NCI-H2107 (cell line): ENCODE data around the gene BRSK2.

Experiments
- DNase-seq: peaks from one replicate; lab custom pipeline; 2025; lab: John Stamatoyannopoulos, UW

BRSK2 gene

DNA sequence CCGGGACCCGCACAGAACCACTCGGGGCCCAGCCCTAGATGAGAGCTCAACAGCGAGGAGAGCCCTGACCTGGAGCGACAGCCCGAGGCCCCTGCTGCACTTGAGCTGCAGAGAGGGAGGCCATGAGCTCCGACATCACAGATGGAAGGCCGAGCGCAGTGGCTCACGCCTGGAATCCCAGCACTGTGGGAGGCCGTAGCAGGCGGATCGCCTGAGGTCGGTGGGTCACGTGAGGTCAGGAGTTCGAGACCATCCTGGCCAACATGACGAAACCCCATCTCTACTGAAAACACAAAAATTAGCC lies 13.8 kb upstream of the BRSK2 start:
- DNase-seq = no peak

DNA sequence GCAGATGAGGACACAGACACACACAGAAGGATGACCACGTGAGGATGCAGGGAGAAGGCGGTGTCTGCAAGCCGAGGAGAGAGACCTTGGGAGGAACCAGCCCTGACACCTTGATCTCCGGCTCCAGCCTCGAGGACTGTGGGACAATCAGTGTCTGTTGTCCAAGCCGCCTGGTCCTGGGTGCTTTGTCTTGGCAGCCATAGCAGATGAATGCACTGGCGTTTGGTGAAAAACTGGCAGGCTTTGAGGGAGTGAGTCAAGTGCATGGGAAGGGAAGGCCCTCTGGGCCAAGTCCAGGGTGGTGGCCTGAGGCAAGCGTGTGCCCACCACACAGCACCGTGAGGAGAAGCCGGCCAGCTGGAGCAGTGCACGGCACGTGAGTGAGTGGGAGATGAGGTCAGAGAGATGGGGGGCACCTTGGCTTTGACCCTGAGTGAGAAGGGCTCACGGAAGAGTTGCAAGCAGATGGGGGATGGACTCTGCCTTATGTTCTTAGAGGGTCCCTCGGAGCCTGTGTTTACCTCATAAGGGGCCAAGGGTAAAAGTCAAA lies 12.4 kb upstream of the BRSK2 start:
- no peak for DNase-seq

DNA sequence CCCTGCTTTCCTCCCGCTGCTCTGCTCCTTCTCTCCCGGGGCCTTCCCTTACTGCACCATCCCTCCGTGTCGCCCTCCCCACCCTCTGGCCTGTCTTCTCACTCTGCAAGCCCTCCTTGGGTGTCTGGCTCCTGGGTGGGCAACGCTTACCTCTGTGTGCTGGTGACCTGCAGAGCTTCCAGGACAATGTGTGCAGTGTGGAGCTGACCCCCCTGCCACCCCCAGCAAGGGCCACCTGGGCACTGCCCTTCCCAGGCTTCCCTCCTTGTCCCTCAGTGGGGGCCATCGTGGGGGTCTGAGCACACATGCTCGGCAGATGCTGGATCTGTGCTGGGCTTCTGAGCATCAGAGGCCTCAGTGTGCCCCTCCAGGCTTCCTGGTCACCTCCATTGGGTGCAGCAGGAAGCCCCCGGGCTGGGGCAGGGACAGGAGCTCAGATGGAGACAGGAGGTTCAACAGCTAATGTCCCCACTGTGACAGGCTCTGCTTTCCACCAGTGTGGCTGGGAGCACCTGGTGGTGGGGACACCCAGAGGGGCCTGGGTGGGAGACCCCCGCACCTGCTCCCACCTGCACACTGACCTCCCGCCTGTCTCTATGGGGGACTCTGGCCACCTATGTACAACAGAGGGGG lies 7.8 kb upstream of the BRSK2 start:
- no peak for DNase-seq

DNA sequence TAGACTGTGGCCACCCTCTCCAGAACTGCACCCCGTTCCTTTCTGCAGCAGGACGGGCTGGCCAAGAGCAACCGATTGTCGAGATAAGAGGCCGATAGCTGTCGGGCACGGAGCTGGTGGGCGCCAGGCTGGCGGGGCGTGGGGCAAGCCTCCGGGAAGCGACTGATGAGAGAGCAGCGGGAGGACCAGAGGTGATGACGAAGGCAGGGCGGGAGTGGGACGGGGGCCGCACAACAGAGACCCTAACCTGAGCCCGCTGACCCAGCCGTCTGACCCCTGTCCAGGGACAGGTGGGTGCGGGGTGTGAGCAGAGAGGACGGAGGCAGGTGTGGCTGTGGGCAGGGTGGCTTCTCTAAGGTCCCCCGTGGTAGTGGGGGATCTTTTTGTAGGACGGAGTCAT lies 7.3 kb upstream of the BRSK2 start:
- DNase-seq = no peak

DNA sequence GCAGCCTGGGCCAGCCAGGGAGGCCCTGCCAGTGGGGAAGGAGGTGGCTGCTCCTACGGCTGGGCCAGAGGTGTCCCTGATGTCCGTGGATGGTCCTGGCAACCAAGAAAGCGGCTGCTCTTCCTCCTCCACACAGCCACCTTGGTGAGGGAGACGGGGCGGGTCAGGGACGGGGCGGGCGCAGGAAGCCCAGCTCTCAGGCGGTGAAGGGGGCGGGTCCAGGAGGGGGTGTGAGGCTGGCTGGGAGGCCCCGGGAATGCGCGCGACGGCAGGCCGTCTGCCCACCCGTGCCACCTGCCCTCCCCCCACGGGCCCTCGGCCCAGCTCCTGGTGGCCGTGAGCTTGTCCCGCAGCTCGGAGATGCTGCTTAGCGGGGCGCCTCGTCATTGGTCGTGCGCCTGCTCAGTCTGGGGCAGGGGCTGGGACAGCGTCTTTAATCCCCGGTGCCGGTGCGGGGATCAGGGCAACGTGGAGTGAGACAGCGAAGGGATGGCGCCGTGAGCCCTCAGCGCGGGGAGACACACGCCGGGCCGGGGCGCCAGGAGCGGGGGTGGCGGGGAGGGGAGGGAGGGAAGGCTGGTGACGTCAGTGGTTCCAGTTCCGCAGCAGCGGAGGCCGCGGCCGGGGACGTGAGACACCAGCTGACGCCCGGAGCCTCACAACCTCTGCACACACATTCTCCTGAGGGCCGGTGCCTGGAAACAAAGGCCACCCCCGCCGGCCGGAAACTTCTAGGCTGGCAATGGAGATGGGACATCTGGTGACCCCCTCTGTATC lies 6.7 kb upstream of the BRSK2 start:
- DNase-seq = peak; percentile 39

DNA sequence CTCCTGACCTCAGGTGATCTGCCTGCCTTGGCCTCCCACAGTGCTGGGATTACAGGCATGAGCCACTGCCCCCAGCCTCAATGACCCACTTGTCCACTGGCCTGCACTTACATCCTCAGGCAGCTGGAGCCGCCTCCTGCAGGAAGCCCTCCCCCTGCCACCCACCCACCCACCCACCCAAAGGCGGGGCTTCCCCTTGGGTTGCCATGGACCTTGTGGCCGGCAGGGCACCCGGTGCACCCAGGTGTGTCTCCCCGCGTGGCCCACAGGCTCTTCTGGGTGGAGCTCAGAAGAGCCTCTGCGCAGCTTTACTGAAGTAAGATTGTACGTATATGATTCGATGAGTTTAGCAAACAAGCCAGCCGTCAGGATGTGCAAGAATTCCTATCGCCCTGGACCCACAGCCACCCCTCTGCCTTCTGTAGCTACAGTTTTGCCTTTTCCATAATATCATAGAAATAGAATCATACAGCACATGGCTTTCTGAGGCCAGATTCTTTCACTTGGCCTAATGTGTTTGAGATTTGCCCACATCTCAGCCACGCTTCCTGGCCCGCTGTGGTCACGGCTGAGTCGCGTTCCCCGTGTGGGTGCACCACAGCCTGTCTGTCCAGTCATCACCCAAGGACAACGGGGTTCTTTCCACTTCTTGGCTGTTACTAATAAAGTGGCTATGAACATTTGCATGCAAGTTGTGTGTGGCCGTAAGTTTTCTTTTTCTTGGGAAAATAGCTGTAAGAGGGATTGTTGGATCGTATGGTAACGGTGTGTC lies 5.3 kb upstream of the BRSK2 start:
- DNase-seq = no peak

DNA sequence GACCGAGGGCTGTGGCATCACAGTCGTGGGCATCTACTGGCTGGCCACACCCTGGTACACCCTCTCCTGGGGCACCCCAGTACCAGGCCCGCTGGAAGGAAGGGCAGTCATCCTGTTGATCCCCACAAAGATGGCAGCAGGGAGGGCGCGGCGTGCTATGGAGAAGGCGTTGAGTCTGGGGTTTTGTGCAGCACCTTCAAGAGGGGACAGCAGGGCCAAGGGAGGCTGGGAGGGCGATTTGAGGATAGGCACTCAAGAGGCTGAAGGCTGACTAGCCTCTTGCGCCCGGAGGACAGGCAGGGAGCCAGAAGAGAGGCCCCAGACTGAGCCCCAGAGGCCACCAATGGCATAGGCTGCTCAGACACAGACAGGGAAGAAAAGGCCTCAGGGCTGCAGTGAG lies 2.2 kb upstream of the BRSK2 start:
- DNase-seq = no peak

DNA sequence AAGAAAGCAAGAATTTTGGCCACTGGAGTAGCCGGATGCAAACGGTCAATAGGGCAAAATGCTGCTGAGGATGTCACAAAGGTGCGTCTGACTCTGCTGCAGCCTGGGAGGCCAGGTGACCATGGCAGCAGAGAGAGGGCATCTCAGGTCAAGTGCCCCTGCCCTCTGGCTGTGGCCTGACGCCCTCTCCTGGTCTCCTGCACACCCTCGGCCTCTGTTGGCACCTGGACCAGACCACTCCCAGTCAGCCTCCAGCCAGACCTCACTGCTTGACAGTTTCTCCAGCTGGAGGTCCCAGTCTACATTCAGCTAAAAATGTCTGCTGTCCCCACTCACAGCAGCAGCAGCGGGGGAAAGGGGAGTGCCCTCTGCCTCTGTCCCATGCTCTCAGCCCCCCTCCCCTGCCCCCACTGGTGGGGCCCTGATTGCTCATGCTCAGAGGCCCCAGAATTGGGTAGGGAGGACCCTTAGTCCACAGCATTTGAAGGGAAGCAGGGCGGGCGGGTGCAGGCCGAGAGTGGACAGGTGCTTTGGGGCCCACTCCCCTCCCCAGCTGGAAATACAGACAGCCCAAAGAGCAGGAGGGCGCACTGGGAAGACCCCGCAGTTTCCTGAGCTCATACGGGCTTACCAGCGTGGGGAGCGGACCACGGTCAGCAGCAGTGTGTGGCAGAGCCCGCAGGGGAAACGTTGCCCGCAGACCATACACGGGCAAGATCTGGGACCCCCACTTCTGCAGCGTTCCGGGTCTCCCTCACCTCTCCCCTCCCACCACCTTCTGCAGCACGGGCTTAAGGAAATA lies 1.6 kb upstream of the BRSK2 start:
- DNase-seq = no peak

DNA sequence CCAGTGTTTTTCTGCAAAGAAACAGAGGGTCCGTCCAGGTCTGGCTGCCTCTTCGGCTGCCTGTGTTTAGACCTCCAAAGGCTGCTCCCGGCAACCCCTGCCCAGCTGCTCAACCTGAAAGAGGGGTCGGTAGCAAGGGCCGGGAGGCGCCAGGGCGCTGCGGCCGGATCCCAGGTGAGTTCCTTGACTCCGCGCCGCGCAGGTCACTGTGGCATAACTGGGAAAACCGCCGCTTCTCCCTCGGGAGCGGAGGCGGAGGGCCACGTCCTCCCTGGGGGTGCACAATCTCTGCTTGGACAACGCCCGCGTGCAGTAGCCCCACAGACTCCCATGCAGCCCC lies 1.0 kb upstream of the BRSK2 start:
- DNase-seq = no peak

DNA sequence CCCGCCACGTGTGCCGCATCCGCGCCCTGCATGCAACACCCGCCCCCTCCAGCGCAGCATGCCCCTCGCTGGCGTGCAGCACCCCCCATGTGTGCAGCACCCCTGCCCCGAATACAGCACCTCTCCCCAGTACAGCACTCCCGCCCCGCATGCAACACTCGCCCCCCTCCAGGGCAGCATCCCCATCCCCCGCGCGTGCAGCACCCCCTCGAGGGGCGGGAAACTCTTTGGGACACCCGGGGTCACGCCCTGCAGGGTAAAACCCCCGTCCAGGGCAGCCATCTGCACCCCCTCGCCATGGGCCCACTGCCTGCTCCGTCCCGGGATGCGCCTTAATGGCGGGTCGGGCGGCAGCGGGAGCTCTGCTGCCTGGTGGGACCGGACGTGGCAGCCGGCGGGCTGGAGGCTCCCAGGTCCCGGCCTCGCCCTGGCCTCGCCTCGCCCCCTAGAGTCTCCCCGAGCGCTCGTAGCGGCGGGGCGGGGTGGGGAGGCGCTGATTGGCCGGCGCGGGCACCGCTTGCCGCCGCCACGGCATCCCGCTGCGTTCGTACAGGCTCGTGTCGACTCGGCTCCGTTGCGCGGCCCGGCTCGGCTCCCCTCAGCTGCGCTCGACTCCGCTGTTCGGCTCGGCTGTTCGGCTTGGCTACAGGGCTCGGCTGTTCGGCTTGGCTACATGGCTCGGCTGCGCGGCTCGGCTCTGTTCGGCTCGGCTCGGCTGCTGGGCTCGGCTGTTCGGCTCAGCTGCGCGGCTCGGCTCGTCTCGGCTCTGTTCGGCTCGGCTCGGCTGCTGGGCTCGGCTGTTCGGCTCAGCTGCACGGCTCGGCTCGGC lies 417 bp upstream of the BRSK2 start:
- peak; percentile 95 for DNase-seq

DNA sequence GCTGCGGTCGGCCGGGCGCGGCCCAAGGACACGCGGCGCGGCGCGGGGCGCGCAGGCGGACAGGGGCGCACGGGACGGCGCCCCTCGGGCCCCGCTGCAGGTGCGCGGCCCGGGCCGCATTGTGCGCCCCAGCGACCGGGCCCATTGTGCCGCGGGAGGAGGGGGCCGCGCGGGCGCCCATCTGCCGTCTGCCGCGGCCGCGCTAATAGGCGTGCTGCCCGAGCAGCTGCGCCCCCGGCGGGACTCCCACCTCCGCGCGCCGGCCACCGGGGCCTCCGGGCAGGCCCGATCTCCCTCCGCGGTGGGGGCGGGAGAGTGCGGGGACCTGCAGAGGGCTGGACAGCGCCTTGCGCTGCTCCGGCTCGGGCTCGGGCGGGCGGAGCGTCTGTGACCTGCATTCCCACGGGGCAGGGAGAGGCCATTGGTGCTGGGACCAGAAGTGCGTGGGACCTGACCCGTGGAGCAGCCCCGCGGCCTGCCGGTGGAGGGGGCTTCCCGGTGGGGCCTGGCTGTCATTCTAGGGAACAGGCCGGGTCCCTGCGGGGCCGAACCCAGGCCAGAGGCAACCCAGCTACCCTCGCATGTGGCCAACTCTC lies 933 bp downstream of the BRSK2 start:
- DNase-seq = no peak

DNA sequence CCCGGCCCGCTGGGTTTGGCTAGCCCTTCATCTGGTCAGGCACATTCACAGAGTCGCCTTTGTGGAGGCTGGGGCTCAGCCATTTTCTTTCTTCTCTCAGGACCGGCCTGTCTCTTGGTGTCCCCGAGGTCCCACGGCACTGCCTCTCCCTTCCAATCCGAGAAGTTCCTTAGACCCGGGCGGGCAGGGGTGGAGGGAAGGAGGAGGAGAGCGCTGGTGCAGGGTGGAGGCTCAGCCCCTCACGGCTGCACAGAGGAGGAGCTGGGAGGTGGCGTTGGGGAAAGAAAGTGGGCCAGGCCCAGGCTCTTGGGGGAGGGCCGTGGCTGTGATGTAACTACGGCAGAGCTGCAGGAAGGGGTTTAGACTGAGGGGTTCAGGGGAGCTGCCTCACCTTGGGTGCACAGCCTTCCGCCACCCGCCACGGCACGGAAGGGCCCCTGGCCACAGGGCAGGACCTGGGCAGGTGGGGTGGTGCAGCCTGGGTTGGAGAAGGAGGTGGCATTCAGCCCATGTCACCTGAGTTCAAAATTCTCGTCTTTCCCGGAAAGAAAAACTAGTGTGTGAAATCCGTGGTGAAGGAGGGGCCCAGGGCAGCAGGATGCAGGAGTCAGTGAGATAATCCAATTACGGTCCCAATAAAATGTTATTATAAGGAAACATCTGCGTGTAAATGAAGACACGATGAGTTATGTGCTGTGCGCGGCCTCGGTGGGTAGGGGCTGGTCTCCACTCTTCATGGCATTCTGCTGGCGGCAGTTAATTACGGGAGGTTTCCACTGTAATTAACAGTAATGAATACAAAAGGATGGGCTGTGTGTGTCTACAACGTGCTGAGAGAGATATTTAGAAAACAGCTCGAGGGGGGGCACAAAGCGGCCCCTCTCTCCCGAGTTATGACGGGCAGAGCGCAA lies 1.7 kb downstream of the BRSK2 start:
- DNase-seq = no peak

DNA sequence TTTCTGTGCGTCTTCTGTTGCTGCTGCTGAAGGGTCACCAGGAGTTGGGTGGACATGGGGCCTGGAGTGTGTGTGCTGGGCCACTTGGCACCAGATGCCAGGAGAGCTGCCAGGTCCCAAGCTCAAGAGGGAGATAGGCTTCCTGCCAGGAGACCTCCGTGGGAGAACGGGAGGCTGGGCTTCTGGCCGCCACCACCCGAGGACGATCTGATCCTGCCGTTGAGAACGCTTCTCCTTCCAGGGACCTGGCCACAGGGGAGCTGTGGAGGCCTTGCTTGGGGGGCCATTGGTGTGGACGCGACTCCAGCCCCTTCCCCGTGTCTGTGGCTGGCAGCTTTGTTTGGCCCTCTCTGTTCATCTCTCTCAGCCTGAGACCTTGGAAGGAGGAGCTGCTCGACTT lies 2.4 kb downstream of the BRSK2 start:
- no peak for DNase-seq

DNA sequence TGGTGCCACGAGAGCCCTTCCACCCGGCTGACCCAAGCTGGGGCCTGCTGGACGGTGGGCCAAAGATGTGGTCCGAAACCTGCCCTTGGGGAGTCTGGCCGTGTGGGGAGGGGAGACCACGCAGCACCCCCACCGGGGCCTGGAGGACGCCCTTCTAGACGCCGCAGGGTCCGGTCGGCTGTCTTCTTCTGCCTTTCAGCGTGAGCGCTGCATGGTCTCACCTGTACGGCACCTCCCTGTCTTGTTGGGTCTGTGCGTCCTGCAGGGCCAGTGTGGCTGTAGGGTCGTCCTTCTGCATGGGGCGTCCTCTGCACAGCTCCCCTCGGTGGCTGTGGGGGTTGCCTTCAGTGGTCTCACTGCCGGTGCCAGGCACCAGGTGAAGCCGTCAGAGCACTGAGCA lies 2.8 kb downstream of the BRSK2 start:
- DNase-seq = no peak

DNA sequence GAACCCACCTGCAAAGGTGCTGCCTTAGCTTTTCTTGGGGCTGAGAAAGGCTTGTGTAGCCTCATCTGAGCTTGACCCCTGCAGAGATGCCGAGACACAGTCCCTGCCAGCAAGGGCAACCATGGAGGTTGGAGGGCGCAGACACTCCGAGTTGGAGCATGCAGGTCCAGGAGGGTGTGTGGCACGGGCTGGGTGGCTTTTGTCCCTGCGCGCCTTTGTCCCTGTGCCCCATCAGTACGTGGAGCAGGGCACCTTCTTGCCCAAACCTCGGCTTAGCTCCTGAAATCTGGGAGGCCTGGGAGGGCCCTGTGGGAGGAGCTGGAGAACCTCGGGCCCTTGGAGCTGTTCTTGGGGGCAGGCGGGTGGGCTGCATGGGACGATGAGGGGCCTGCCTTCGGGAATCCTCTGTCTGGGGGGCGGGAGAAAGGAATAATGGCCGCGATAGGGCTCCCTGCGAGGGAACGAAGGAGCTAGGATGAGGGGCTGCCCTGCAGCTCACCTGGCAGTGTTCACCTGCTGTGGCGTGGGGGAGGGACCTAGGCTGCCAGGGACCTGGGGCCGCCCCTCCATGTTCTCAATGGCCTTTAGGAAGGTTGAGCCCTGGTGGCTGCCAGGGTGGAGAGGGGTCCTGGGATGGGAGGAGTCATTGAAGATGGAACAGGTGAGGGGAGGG lies 3.4 kb downstream of the BRSK2 start:
- DNase-seq = no peak

DNA sequence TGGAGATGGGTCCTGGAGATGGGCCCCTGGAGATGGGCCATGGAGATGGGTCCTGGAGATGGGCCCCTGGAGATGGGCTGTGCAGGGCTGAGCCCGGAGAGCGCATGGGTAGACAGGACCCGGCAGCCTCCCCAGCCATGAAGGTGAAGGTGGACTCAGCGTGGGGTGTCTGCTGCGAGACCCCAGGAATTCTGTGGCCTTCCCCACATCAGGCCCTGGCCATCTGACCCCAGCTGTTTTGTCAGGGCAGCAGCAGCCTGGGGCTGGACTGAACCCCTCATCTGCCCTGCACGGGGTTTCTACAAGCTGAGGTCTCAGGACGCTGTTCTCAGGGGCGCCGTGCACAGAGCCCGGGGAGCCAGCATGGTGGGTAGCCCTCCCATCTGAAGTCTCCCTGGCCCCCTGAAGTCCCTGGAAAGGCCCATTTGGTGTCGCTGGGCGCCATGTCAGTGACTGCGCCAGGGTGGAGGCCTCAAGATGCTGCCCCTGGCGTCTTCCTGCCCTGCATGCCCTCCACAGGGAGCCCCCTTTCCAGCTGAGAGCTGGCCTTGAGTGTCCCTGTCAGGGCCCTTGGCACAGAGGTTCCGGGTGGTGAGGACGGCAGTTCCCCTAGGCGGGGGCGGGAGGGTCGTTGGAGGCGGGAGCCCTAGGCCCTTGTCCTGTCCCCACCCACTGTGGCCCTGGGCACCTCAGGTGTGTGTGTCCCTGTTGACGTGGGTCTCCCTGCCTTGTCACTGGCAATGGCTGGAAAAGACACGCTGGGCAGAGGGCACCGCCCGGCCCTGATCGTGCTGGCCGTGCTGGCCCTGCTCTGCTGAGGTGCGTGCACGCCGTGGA lies 5.4 kb downstream of the BRSK2 start:
- DNase-seq = no peak

DNA sequence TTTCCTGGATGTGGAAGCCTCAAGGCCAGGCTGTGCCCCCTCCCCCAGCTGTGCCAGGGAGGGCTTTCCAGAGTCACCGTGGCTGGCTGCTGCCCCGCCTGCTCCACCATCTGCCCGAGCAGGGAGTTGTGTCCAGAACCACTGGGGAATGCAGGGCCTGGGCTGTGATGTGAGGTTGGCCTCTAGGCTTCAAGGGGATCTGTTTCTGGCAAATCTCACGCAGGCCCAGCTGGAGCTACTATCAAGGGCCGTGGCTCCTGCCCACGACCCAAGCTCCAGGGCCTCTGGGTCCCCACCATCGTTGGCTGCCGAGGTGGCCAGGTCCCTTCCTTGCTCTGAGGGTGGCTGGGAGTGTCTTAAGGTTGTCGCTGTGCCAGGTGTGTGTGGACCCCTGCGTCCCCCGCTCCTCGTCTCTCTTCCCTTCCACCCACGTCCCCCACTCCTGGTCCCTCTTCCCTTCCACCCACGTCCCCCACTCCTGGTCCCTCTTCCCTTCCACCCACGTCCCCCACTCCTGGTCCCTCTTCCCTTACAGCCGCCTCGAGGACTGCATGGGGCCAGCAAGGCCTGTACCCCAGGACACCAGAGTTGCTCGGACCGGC lies 6.1 kb downstream of the BRSK2 start:
- no peak for DNase-seq

DNA sequence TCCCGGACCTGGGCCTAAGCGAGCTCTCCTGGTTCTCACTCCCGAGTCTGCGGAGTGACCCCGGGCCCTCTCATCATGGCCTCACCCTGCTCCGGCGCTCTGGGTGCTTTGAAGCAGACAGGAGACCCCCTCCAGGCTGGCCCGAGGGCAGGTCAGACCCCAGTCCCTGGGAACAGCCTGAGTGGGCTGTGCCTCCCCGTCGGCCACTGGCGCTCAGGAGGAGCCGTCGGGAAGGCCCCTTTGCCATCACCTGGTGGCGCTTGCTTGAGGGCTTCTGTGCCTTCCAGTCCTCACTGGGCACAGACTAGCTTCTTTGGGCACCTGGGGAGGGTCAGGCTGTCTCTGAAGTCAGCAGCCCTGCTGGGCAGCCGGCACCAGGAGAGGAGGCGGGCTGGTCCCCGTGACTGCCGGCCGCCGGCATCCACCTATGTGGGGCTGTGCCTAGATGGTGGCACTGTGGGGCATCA lies 6.7 kb downstream of the BRSK2 start:
- no peak for DNase-seq
